Cortex of kidney (tissue), 1 donor: ENCODE results near the gene N4BP2.
"Not testable (repeated sequence)": the region's sequence is repeated elsewhere in the genome, so short reads cannot be mapped to it uniquely, and the experiment has no call there.

Source experiments
- DNase-seq: peaks from one replicate; lab custom pipeline; 2025; lab: John Stamatoyannopoulos, UW

N4BP2 gene

GRCh38 chr4:40087799-40088366 lies 31.2 kb downstream of the N4BP2 start:
- no peak for DNase-seq

DNA sequence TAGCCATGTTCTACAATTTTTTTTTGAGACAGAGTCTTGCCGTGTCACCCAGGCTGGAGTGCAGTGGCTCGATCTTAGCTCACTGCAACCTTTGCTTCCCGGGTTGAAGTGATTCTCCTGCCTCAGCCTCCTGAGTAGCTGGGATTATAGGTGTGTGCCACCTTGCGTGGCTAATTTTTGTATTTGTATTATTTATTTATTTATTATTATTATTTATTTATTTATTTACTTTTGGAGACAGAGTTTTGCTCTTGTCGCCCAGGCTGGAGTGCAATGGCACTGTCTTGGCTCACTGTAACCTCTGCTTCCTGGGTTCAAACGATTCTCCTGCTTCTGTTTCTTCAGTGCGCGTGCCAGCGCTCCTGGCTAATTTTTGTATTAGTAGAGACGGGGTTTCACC lies 36.8 kb downstream of the N4BP2 start:
- DNase-seq = not testable (repeated sequence)

- no peak for DNase-seq
Measured at GRCh38 chr4:40099010-40099409, 42.4 kb downstream of the N4BP2 start.

GRCh38 chr4:40107150-40107549 lies 50.5 kb downstream of the N4BP2 start:
- not testable (repeated sequence) for DNase-seq

- no peak for DNase-seq
Measured at GRCh38 chr4:40112027-40112792, 55.6 kb downstream of the N4BP2 start.

- no peak for DNase-seq
Measured at GRCh38 chr4:40114206-40114605, 57.6 kb downstream of the N4BP2 start.

DNA sequence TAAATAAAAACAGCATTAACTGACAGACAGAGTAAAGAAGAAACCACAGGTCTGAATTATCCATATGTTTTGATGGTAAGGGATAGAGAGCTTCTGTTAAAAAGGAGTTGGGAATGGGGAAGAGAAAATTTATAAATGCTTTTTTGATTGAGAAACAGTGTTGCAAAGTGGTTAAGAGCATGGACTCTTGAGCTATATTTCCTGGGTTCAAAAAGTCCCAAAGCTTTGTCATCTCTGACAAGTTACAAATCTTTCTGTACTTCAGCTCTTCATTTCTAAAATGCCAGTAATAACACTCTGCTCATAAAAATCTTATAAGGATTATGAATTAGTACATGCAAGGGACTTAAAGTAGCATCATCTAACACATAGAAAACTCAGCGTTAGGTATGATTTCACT lies 62.2 kb downstream of the N4BP2 start:
- no peak for DNase-seq

GRCh38 chr4:40119344-40119743 lies 62.7 kb downstream of the N4BP2 start:
- DNase-seq = no peak

- DNase-seq = no peak
Measured at GRCh38 chr4:40121515-40121914, 64.9 kb downstream of the N4BP2 start.

- DNase-seq = no peak
Measured at GRCh38 chr4:40122941-40123340, 66.3 kb downstream of the N4BP2 start.

DNA sequence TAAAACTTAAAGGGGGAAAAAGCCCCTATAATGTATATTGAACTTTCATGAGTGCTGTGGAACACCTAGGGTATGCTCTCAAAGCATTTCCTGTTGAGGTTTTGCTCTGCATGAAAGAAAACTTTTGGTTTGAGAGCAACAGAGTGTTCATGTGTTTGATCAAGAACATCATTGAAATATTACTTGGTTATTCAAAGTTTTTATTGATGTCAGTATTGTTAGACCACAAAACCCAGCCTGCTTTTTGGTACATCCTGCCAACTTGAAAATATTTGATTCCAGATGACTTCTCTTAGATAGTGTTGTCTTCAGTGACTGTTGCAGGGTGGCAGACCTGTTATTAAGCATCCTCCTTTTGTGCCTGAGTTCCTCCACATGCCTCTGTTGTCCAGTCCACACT lies 68.0 kb downstream of the N4BP2 start:
- DNase-seq = no peak

GRCh38 chr4:40130401-40131036 lies 73.9 kb downstream of the N4BP2 start:
- no peak for DNase-seq

GRCh38 chr4:40132816-40133215 lies 76.2 kb downstream of the N4BP2 start:
- DNase-seq = no peak

DNA sequence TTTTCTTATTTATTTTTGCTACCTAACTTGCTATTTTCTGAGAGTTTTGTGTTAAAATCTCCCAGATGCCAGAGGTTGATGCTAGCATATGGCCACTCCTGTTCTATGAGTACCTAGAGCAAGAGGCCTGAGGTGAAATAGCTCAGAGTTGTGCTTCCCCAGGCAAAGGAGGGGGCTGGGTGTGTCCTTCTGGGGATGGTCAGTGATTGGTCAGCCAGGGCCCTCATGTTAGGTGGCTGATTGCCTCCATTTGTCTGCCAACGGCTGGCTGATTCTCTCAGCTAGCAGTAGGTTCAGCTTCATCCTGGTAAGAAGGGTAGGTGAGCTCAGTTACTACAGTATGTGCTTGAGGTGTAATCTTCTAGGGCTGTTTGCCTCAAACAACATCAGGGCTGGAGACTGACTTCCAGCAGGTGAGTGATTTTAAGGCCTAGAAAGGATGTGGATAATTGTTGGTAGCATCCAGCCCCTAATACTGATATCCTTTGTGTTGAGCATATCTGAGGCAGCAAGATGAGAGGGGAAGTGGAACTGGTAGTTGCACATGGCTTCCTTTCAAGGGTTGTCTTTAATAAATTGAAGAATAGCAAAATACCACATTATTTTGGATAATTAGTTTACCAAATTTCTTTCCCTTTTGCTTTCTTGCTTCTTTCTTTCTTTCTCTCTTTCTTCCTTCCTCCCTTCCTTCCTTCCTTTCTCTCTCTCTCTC lies 77.7 kb downstream of the N4BP2 start:
- no peak for DNase-seq

GRCh38 chr4:40136202-40136601 lies 79.6 kb downstream of the N4BP2 start:
- DNase-seq = not testable (repeated sequence)

DNA sequence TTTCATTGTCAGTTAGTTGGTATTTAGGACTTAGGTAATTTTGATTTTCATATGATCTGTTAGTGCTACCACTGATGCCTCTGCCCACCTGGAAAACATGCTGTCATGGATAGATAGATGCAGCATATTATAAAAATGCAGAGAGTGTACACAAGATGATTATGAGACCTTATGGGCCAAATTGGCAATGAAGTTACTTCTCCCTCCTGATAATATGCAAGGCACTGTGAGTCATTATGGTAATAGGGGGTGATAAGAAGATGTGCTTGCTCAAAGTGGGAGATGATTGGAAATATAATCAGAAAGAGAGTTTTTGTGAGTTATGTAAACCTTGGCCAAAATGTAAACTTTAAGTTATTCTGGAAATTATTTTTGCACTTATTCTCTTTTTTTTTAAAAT lies 83.5 kb downstream of the N4BP2 start:
- DNase-seq = no peak

GRCh38 chr4:40140597-40140996 lies 83.9 kb downstream of the N4BP2 start:
- not testable (repeated sequence) for DNase-seq

DNA sequence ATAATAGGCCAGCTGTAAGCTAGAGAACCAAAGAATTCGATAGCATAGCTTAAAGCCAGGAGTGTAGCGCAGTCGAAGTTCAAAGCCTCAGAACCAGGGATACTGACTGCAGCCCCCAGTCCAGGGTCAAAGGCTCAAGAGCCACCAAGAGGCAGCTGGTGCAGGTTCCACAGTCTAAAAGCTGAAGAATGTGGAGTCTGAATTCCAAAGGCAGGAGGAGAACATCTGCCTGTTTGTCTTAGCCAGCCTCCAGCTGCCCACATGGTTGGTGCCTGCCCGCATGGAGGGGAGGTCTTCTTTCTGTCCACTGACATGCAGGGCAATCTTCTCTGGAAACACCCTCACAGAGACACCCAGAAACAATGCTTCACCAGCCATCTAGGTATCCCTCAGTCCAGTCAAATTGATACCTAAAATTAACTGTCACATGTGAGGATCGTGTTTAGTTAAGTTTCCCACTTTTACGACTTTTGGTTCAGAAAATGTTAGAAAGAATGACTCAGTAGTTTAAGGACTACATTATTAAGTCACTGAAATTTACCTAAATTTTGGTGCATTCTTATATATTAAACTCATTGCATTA lies 87.4 kb downstream of the N4BP2 start:
- DNase-seq = no peak

- DNase-seq = no peak
Measured at GRCh38 chr4:40144716-40145115, 88.1 kb downstream of the N4BP2 start.

DNA sequence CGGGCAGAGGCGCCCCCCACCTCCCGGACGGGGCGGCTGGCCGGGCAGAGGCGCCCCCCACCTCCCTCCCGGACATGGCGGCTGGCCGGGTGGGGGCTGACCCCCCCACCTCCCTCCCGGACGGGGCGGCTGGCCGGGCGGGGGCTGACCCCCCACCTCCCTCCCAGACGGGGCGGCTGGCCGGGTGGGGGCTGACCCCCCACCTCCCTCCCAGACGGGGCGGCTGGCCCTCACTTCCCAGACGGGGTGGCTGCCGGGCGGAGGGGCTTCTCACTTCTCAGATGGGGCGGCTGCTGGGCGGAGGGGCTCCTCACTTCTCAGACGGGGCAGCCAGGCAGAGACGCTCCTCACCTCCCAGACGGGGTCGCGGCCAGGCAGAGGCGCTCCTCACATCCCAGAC lies 90.8 kb downstream of the N4BP2 start:
- not testable (repeated sequence) for DNase-seq

DNA sequence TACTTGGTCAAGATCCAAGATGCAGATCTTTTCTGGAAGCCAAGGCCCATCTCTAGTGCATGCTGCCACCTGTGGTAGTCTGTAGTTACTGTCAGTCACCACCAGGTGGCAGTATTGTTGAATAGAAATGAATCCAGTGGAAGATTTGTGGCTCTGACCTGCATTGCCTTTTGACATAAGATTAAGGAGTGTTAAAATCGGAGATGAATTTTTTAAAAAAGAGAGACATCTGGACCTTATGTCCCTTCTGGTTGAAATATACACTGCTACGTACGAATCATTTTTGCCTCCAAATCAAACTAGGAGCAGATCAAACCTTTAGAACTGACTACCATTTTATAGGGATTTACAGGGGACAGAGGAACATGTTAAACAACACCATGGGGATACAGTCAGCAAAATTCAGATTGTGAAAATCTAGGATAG lies 93.3 kb downstream of the N4BP2 start:
- DNase-seq = no peak

GRCh38 chr4:40150932-40151331 lies 94.3 kb downstream of the N4BP2 start:
- DNase-seq = no peak
